AG08396 (cell line): ENCODE measurements around the gene WNT5B.
A peak's percentile ranks its signal among the peaks of the same experiment; 100 is the strongest.

ENCODE experiments used
- DNase-seq: peaks from one replicate; pipeline ENCODE4 v3.0.0; 2012; ENCODE audit warnings: low spot score, mixed read lengths

WNT5B gene

DNA sequence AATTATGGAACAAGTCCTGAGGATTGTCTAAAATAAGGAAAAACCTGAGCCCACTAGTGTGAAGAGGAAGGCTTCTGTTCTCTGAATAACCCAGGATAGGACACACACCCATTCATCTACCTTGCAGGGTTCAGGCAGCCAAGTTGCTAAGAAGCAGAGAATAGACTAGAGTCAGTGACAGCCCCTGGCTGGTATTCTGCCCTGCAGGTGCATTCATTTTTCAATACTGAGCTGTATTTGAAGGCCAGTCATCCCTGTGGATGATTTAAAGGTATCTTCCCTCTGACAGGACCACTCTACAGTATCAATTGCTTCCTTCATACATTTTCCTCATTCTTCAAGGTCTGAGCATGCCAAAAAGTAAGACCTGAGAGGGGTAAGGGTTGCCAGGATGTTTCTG, 22.9 kb downstream of the WNT5B start:
- no peak for DNase-seq

DNA sequence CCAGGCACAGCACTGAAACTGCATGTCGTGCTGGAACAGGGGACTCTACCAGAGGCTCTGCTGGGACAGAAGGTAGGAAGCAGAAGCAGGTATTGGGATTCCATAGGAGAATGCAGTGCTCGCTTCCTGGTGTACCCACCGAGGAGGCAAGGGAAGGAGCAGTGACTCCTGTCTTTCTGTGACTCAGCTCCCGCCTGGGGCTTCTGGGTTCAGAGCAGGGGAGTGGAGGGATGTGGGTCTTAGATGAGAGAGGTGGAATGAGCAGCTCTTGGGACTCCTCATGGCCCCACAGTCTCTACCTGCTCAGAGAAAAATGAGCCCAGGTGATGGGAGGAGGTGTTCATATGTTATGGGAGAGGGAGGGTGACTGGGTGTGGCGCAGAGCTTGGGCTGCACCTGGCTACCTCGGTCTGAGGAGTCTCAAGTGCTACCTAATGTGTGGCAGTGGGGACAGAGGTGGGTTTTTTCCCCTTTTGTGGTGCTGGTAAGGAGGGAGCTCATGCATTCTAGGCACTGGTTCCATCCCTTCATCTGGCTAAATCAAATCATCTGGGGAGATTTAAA, 26.3 kb downstream of the WNT5B start:
- DNase-seq, result no peak

- no peak for DNase-seq
Measured at GRCh38 chr12:1656902-1657301, 27.9 kb downstream of the WNT5B start.

DNA sequence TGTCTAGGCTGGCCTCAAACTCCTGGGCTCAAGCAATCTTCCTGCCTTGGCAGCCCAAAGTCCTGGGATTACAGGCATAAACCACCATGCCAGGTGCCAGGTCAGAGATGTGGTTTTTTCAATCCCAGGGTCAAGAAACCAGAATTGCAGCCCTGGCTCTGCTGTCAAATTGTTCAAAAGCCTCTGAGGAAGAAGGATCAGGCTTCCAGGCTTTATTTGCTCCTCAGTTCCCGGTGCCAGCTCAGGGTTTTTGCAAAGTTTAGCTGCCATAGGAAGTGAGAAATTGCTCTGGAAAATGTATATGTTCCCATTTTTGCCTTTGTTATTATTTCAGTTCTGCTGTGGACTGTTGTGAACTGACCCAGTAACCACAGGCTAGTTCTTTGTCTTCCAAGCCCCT, 28.7 kb downstream of the WNT5B start:
- DNase-seq, result no peak

GRCh38 chr12:1660304-1661187, 31.5 kb downstream of the WNT5B start:
- DNase-seq, result no peak

- peak; percentile 96 for DNase-seq
Measured at GRCh38 chr12:1661553-1662335, 32.7 kb downstream of the WNT5B start.

DNA sequence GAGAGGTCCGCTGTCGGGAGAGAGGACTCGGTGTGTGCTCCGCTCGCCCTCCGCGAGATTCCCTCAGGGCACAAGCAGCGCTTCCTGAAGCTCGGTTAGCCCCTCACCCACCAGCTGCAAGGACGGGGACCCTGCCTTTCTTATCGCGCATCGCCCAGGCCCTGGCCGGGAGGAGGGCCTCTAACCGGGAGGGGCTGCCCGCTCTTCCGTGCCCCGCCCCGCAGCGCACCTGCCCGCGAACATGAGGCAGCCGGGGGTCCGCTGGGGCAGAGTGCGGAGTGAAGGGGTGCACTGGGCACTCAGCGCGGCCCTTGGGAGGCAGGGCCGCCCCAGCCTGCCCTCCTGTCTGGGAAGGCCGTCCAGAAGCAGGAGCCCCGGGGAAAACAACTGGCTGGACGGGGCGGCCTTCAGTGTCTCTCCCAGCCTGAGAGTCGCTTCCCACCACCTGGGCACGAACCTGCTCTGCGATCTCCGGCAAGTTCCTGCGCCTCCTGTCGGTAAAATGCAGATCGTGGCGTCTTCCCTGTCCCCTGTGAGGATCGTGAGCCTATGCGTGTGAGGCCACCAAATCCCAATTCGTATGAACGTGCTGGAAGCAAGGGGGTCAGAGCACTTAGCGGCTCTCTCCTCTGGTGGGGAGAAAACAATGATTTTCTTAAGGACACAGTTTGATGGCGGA, 33.9 kb downstream of the WNT5B start:
- no peak for DNase-seq

- no peak for DNase-seq
Measured at GRCh38 chr12:1663440-1664132, 34.6 kb downstream of the WNT5B start.

- DNase-seq, result no peak
Measured at GRCh38 chr12:1665366-1665765, 36.3 kb downstream of the WNT5B start.

DNA sequence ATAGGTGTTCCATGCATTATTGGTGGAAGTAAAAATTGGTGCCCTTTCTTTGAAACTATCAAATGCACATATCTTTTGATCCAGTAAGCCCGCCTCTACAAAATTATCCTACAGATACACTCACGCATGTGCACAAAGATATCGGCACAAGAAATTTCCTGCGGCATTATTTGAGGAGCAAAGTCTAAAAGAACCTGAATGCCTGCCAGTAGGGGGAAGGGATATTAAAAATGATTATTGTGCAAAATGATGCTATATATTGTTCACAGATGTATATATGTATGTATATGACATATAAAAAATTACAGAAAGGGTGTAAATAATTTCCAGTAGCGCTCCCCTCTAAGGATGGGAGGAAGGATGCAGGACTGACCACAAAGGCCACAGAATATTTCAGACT, 37.2 kb downstream of the WNT5B start:
- DNase-seq, result no peak

- DNase-seq, result no peak
Measured at GRCh38 chr12:1666685-1667162, 37.7 kb downstream of the WNT5B start.

DNA sequence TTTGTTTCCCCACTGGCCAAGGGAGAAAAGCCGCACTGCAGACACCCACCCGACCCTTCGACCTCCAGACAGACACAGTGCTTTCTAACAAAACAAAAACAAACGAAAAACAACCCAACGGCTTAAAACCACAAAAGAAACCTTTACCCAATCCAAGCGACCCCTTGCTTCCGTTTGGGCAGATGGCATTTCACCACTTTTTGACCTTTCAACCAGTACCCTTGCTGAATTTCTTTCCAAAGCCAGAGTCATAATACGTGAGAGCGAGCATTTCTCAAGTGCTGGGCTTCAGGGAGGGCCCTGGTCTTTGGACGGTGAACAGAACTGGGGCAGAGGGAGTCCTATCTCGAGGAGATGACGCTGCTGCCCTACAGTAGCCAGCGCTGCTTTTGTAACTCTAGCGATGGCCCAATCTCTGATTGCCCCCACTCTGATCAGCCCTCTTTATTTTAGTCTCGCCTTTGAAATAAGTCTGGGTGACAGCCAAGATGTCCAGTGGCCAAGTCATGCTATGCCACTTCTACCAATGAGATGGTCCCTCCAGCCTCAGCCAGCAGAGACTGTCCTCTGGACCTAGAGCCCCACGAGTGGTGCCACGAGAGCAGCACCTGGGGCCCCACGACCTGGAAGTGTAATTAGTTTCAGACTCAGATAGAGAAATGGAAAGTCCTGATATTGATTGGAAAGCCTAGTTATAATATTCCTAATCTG, 40.0 kb downstream of the WNT5B start:
- DNase-seq, result no peak

DNA sequence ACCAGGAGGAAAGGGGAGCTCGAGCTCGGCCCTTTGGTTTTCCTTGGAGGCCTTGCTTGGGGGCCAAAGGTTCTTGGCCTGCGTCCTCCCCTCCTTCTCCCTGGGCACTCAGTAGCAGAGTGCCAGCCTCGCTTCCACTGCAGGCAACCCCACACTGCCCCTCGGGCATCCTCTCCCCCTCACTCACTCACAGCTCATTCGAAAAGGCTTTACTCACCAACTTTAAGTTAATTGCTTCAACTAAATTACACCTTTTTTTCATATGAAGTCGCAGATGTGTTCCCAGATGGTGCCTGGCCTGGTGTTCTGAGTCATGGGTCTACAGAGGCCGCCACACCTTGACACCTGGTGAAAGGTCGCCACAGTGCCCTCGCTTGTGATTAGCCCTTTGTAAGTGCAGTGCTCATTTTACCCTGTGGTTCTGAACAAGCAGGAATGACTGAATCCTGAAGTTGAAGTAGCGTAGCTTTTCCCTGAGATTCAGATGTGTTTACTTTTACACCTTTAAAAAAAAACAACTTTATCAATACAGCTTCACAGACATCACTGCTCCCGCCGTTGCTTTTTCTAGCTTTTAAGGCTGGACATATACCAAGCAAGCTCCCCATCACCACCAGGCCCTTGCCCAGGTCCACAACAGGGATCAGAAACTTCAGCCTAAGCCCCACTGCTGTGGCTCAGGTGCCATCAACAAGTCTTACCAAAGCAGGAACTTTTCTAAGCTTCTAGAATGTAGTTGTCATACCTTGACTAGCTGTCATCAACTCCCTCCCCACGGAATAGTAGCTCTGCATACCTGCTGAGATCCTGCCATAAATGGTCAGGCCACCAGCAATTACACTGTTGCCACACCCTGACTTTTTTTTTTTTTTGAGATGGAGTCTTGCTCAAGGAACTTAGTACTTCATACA, 41.6 kb downstream of the WNT5B start:
- DNase-seq, result no peak

DNA sequence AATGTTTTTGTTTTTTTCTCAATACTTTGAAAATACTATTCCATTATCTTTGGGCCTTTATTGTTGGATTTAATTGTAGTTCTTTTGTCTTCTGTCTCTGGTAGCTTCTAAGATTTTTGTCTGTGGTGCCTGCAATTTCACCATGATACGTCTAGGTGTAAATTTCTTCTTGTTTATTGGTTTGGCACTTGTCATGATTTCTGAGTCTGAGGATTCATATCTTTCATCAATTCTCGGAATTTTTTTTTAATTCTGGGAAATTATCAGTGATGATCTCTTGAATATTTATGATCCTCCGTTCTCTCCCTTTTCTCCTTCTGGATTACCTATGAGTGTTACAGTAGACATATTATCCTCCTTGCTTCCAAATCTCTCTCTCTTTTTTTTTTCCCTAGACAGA, 47.0 kb downstream of the WNT5B start:
- no peak for DNase-seq

DNA sequence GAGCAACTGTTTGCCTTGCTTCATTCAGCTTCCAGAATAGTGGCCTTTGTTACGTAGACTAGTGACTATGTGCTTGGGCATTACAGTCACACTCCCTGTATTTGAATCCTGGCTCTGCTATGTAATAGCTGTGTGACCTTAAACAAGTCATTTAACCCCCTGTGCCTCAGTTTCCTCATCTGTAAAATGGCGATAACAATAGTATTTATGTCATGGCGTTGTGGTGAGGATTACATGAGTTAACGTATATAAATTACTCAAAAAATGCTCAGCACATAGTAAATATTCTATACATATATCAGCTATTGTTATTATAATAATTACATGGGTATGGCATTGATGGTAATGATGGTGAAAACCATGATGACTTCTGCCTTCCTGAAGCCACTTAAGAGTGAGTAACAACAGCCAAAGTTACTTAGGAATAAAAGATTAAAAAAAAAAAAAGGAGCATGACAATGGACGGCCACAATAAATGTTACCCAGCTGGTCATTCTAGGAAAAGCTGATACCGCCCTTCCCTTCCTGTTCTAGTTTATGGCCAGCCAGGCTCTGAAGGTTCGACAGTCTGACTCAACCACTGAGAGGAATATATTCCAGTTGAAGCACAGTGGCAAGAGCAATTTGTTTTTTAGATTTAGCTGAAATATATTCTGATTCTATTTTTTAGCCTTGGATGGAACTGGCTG, 51.9 kb downstream of the WNT5B start:
- no peak for DNase-seq

DNA sequence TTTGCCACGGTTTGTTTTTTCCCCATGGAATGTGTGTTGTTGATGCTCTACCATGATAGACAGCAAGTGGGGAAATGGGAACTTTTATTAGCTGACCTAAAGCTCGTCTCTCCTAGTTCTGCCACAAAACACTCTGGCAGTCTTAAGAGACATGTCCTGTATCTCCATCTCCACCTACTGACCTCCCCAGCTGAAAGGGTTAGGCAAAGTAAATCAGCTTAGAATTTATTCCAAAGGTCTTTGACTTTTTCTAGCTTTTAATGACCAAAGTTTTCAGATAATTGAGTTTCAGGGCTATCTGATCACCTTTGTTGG, 52.4 kb downstream of the WNT5B start:
- DNase-seq, result no peak

DNA sequence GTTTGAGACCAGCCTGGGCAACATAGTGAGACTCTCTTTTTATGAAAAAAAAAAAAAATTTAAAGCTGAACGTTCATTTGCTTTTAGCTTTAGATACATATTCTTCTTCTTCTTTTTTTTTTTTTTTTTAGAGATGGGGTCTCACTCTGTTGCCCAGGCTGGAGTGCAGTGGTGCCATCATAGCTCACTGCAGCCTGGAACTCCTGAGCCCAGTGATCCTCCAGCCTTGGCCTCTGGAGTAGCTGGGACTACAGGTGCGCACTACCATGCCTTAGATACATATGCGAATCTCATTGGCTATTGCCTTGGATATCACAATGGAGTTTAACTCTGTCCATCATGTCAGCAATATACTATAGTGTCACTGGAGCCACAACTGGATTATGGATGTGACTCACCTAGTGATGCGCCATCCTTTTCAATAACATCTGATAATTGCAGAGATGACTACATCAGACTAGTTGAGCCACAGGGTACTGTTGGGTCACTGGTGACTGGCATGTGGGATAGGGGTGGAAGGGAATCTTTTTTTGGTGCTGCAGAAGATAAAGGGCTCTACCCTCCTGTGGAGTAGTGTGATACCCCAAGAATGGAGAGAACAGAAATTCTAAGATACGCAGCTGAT, 59.2 kb downstream of the WNT5B start:
- no peak for DNase-seq

DNA sequence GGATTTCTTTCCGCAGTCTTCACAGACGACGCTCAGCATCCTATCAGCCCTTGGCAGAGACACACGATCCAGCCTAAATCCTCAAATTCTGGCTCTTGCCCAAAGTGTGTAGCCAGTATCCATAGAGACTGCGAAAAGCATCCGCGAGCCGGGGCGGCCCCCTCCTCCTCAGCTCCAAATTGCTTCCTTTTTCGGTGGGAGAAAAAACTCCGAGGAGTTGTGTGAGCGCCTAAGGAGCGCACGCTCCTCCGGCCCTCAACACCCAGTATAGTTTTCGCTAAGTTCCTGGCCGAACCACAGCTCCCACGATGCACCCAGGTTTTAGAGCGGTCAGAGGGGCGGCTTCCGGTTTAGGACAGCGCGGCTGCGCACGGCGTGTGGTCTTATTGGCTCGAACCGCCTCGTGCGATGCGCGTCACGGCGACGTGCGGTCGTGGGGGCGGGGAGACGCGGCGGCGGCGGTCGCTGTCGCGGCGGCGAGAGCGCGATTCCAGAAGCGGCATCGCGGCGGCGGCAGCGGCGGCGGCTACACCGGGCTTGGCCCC, 61.6 kb downstream of the WNT5B start, which contains the start of gene ADIPOR2:
Gene ADIPOR2, plus strand, starts transcription at position 493 of the 545 bp plus-strand sequence. CDS start 63,274 bp downstream, outside the sequence.
- DNase-seq, result peak; percentile 97
